Right cardiac atrium (tissue), 5 donors: ENCODE data around the gene BTBD17. TPM values are rescaled to one million over a fixed set of nuclear protein-coding genes. Genes with fewer than 3 reads are reported as not detected.

Experiments
- ATAC-seq, 2 donors: fragments of 200-7000 bp; cut with Tn5 transposase; one replicate each; pipeline versions ENCODE4 v1.8.0 to v1.9.1; 2020; ENCODE audit warnings: moderate library complexity in 2 of 2, mild to moderate bottlenecking in 1 of 2
- DNase-seq, 3 donors: peaks; one replicate each; pipeline ENCODE4 v3.0.0-alpha.2; 2020
- H3K27ac ChIP-seq: one replicate; pipeline ENCODE4 v1.5.1; 2013; ENCODE audit warnings: mild to moderate bottlenecking, low read length, control low read depth, moderate library complexity
- H3K27me3 ChIP-seq: one replicate; pipeline ENCODE4 v1.6.1; 2013; ENCODE audit not compliant: control insufficient read depth, insufficient read depth
- H3K4me1 ChIP-seq: one replicate; pipeline ENCODE4 v1.6.1; 2013; ENCODE audit warnings: low read length; ENCODE audit not compliant: control insufficient read depth, insufficient read depth
- H3K4me3 ChIP-seq: one replicate; pipeline ENCODE4 v1.5.1; 2013; ENCODE audit warnings: low read length, control low read depth
- H3K9me3 ChIP-seq: one replicate; pipeline ENCODE4 v1.6.1; 2013; ENCODE audit warnings: low read length; ENCODE audit not compliant: control insufficient read depth
- WGBS: extraction: QIAGEN DNeasy Blood & Tissue Kit; methylation state at CpG from one replicate; pipeline ENCODE4 v1.1.7; 2013; 5-methylcytosine and 5-hydroxymethylcytosine counted together
- intact Hi-C, 4 donors: fragments of 100-400 bp; cut with DNase I; formaldehyde crosslinking; loops; one replicate each; pipeline versions ENCODE4 v1.11.0 to v1.14.0; 2022 to 2023
- polyA plus RNA-seq: library from polyadenylated mRNA; stranded (reverse); fragments of 200-250 nt; gene quantifications from one replicate; pipeline ENCODE4 v1.2.3, GENCODE V29; 2013
- total RNA-seq, 4 donors: library from RNA; stranded (reverse); fragmentation: NEBNext Ultra II Directional; extraction: Animal tissue kit (Norgen Biotek cat#: 25700); gene quantifications; one replicate each; pipeline ENCODE4 v1.2.1, GENCODE V29; 2021
- donor health status: healthy with polysubstance abuse.
- donor health status: DM: no; HTN: yes; CAD: no.
- donor health status: DM: no; HTN: no; CAD: no.
- donor health status: DM: no; HTN: yes; CAD: no; lungs with severe emphysema.
- donor health status: DM: yes; HTN: yes; CAD: no.

Gene BTBD17
- total and polyA plus RNA-seq, 5 donors = not detected

GRCh38 chr17:74356646-74357465, 4.8 kb downstream of the BTBD17 start:
- DNase-seq = peak in 1 of 3 donors; percentile 63

GRCh38 chr17:74355065-74355464, 6.6 kb downstream of the BTBD17 start:
- no peaks in the 10 kb centered on the region for H3K27me3 ChIP-seq
- 83% methylated on average over 8 of the region's 8 CpGs for WGBS

More at GRCh38 chr17:74356646-74357465, 4.8 kb downstream of the BTBD17 start:
- peak; percentile 10 to 34 for ATAC-seq
- Histone ChIP-seq H3K9me3 (no peaks in the 10 kb centered on the region), H3K27ac (no peak overlapping the region), H3K4me1 (no peaks in the 10 kb centered on the region), H3K4me3 (peak overlapping the region; percentile 3), H3K27me3 (no peaks in the 10 kb centered on the region)
- intact Hi-C loops = no loop called here
- WGBS = 3% methylated on average over 105 of the region's 105 CpGs

GRCh38 chr17:74354561-74354960, 7.1 kb downstream of the BTBD17 start:
- intact Hi-C loops = loop anchor here in 1 of 4 donors (5.0 kb wide), 1 partner anchor 47 kb away; no protein-coding TSS in a partner anchor
- no peaks in the 10 kb centered on the region for H3K27me3 ChIP-seq
- 79% methylated on average over 10 of the region's 10 CpGs for WGBS
- no peaks in the 10 kb centered on the region for H3K4me1 ChIP-seq
- no peak overlapping the region for H3K4me3 ChIP-seq
- H3K27ac ChIP-seq = no peak overlapping the region
- no peak for ATAC-seq
- H3K9me3 ChIP-seq = no peaks in the 10 kb centered on the region
- no peak for DNase-seq

More at GRCh38 chr17:74355065-74355464, 6.6 kb downstream of the BTBD17 start:
- Histone ChIP-seq H3K4me1 (no peaks in the 10 kb centered on the region), H3K4me3 (no peak overlapping the region), H3K27ac (no peak overlapping the region), H3K9me3 (no peaks in the 10 kb centered on the region)
- DNase-seq (no peak), ATAC-seq (no peak)
- intact Hi-C loops = no loop called here

- Histone ChIP-seq H3K9me3 (no peaks in the 10 kb centered on the region), H3K27ac (no peak overlapping the region), H3K27me3 (no peaks in the 10 kb centered on the region), H3K4me3 (no peak overlapping the region), H3K4me1 (no peaks in the 10 kb centered on the region)
- ATAC-seq = peak; percentile 17 to 43
- intact Hi-C loops = loop anchor here in 1 of 4 donors (5.0 kb wide), 1 partner anchor 47 kb away; no protein-coding TSS in a partner anchor
- 9% methylated on average over 29 of the region's 29 CpGs for WGBS
- DNase-seq = peak; percentile 55 to 78 (median 76)
Observed at GRCh38 chr17:74354123-74354522, 7.5 kb downstream of the BTBD17 start.

GRCh38 chr17:74353446-74354060, 8.1 kb downstream of the BTBD17 start:
- no peak for ATAC-seq
- no peak overlapping the region for H3K27ac ChIP-seq
- no peaks in the 10 kb centered on the region for H3K27me3 ChIP-seq
- H3K4me1 ChIP-seq = no peaks in the 10 kb centered on the region
- no peak for DNase-seq
- H3K9me3 ChIP-seq = no peaks in the 10 kb centered on the region
- 78% methylated on average over 10 of the region's 10 CpGs for WGBS
- intact Hi-C loops = loop anchor here in 1 of 4 donors (5.0 kb wide), 1 partner anchor 46 kb away; no protein-coding TSS in a partner anchor
- H3K4me3 ChIP-seq = no peak overlapping the region

- H3K9me3 ChIP-seq = no peaks in the 10 kb centered on the region
- H3K4me1 ChIP-seq = no peaks in the 10 kb centered on the region
- no peak overlapping the region for H3K27ac ChIP-seq
- DNase-seq (peak in 1 of 3 donors; percentile 42), ATAC-seq (no peak)
- H3K4me3 ChIP-seq = no peak overlapping the region
- intact Hi-C loops = loop anchor here in 1 of 4 donors (5.0 kb wide), 1 partner anchor 44 kb away; no protein-coding TSS in a partner anchor
- 4% methylated on average over 55 of the region's 55 CpGs for WGBS
- H3K27me3 ChIP-seq = no peaks in the 10 kb centered on the region
Observed at GRCh38 chr17:74351552-74352210, 10.0 kb downstream of the BTBD17 start.

GRCh38 chr17:74350486-74350885, 11.2 kb downstream of the BTBD17 start:
- no peak for DNase-seq
- intact Hi-C loops = loop anchor here in 1 of 4 donors (5.0 kb wide), 1 partner anchor 43 kb away; no protein-coding TSS in a partner anchor
- WGBS = 82% methylated on average over 20 of the region's 20 CpGs

GRCh38 chr17:74349120-74349519, 12.5 kb downstream of the BTBD17 start:
- ATAC-seq (no peak), DNase-seq (peak in 1 of 3 donors; percentile 6)
- no peaks in the 10 kb centered on the region for H3K9me3 ChIP-seq
- intact Hi-C loops = no loop called here
- no peaks in the 10 kb centered on the region for H3K4me1 ChIP-seq
- no peaks in the 10 kb centered on the region for H3K27me3 ChIP-seq
- no peak overlapping the region for H3K27ac ChIP-seq
- 77% methylated on average over 19 of the region's 19 CpGs for WGBS
- H3K4me3 ChIP-seq = no peak overlapping the region

More at GRCh38 chr17:74350486-74350885, 11.2 kb downstream of the BTBD17 start:
- no peaks in the 10 kb centered on the region for H3K9me3 ChIP-seq
- H3K27me3 ChIP-seq = no peaks in the 10 kb centered on the region
- H3K4me1 ChIP-seq = no peaks in the 10 kb centered on the region
- H3K27ac ChIP-seq = no peak overlapping the region
- no peak for ATAC-seq
- H3K4me3 ChIP-seq = no peak overlapping the region

GRCh38 chr17:74347646-74348045, 14.0 kb downstream of the BTBD17 start:
- Histone ChIP-seq H3K4me3 (no peak overlapping the region), H3K27me3 (no peaks in the 10 kb centered on the region), H3K27ac (no peak overlapping the region), H3K9me3 (no peaks in the 10 kb centered on the region), H3K4me1 (no peaks in the 10 kb centered on the region)
- DNase-seq (no peak), ATAC-seq (no peak)
- 80% methylated on average over 14 of the region's 14 CpGs for WGBS
- intact Hi-C loops = no loop called here

GRCh38 chr17:74345433-74346241, 16.0 kb downstream of the BTBD17 start:
- ATAC-seq = no peak
- no peak overlapping the region for H3K4me3 ChIP-seq
- intact Hi-C loops = no loop called here
- 80% methylated on average over 13 of the region's 13 CpGs for WGBS
- no peak overlapping the region for H3K27ac ChIP-seq
- peak in 1 of 3 donors; percentile 27 for DNase-seq
- H3K27me3 ChIP-seq = no peaks in the 10 kb centered on the region
- H3K4me1 ChIP-seq = no peaks in the 10 kb centered on the region
- no peaks in the 10 kb centered on the region for H3K9me3 ChIP-seq
